A549 treated with ZK216348 at 1 μM for 4 hours (cell line): ENCODE data around the gene SSX4B. TPM values are rescaled to one million over a fixed set of nuclear protein-coding genes. Genes with fewer than 3 reads are reported as not detected.

Experiments
- total RNA-seq: library from RNA; stranded (reverse); fragments of 200-300 nt; extraction: Qiagen RNA extraction; gene quantifications from 5 replicates; pipeline ENCODE4 v1.2.3, GENCODE V29; 2022; ENCODE audit warnings: low read depth

Gene SSX4B, protein sequence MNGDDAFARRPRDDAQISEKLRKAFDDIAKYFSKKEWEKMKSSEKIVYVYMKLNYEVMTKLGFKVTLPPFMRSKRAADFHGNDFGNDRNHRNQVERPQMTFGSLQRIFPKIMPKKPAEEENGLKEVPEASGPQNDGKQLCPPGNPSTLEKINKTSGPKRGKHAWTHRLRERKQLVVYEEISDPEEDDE
- not detected in 5 replicates for total RNA-seq

DNA sequence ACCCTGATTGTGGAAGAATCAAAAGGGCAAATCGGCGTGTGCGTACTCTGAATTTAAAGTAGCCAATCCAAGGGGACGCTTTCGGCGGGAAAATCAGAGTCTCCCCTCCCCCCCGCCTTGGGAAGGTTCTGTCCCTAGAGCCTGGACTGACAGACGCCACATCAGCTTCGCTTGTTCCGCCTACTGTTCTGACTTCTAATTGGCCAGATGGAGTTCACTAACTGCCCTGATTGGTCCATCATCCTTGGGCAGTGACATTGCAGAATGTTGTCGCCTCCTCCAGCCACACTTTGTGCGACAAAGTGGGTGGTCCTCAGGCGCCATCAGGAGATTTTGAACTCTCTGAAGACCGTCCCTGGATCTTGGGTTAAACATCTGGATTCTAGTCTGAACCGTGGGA lies at the start of gene SSX4B:
Gene SSX4B (minus strand): TSS at position 101 of the 400 bp plus-strand sequence. CDS start 588 bp downstream, outside the sequence.

DNA sequence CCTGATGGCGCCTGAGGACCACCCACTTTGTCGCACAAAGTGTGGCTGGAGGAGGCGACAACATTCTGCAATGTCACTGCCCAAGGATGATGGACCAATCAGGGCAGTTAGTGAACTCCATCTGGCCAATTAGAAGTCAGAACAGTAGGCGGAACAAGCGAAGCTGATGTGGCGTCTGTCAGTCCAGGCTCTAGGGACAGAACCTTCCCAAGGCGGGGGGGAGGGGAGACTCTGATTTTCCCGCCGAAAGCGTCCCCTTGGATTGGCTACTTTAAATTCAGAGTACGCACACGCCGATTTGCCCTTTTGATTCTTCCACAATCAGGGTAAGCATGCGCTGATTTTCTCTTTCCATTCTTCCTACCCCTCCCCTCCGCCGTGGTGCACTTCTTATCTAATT lies 28.5 kb downstream of the SSX4B start, which contains the start of gene SSX4:
Gene SSX4 (plus strand): TSS at position 301 of the 400 bp plus-strand sequence. CDS start 515 bp downstream, outside the sequence.

DNA sequence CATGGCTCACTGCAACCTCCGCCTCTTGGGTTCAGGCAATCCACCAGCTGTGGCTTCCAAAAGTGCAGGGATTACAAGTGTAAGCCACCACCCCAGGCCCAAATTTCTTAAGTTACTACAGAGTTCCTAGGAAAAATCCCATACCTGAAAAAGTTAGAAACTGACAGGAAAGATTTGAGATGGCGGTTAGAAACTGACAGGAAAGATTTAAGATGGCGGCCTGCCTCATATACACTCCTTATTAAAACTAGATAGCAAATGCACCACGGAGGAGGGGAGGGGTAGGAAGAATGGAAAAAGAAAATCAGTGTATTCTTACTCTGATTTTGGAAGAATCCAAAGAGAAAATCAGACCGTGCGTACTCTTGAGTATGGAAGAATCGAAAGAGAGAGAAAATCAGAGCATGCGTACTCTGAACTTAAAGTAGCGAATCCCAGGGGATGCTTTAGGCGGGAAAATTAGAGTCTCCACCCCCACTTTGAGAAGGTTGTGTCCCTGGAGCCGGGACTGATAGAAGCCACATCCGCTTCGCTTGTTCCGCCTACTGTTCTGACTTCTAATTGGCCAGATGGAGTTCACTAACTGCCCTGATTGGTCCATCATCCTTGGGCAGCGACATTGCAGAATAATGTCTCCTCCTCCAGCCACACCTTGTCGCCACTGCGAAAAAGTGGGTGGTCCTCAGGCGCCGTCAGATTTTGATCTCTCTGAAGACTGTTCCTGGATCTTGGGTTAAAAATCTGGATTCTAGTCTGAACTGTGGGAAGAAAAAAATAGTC lies 55.3 kb downstream of the SSX4B start, which contains the start of gene SSX3:
Gene SSX3 (minus strand): TSS at position 389 of the 780 bp plus-strand sequence. CDS start 1,454 bp downstream, outside the sequence.

Other genes starting within 250 kb of the SSX4B start
- gene SSX5, start 215.2 kb downstream of the SSX4B start, total RNA-seq, result not detected in 5 replicates
- not detected in 5 replicates for gene SSX1, start 156.6 kb downstream of the SSX4B start, total RNA-seq
- not detected in 5 replicates for gene SSX3, start 55.3 kb downstream of the SSX4B start, total RNA-seq
- not detected in 5 replicates for gene SSX4, start 28.4 kb downstream of the SSX4B start, total RNA-seq
- 0.32 to 0.38 TPM (median 0.35 TPM) in 3 of 5 replicates, not detected in the others for gene SLC38A5, start 58.3 kb upstream of the SSX4B start, total RNA-seq
- 64.7 to 76.3 TPM (median 69.2 TPM) in 5 replicates for gene FTSJ1, start 64.2 kb upstream of the SSX4B start, total RNA-seq
- 12.4 to 19.4 TPM (median 18.0 TPM) in 5 replicates for gene PORCN, start 97.0 kb upstream of the SSX4B start, total RNA-seq
- gene EBP, start 109.8 kb upstream of the SSX4B start, total RNA-seq, result 111 to 149 TPM (median 144 TPM) in 5 replicates
- gene TBC1D25, start 127.8 kb upstream of the SSX4B start, total RNA-seq, result 9.4 to 13.6 TPM (median 12.3 TPM) in 5 replicates
- 327 to 627 TPM (median 354 TPM) in 5 replicates for gene RBM3, start 162.5 kb upstream of the SSX4B start, total RNA-seq
- 56.8 to 92.4 TPM (median 73.5 TPM) in 5 replicates for gene WDR13, start 185.5 kb upstream of the SSX4B start, total RNA-seq